HCT116 (cell line): Measurements from ENCODE around the gene FOXO3. TPM values are rescaled to one million over a fixed set of nuclear protein-coding genes. Genes with fewer than 3 reads are reported as not detected.

ENCODE experiments used
- ATAC-seq: fragments of 200-7000 bp; cut with Tn5 transposase; 2 replicates; pipeline ENCODE4 v1.9.1; 2020; ENCODE audit warnings: mild to moderate bottlenecking, moderate library complexity
- BruUV-seq: library from RNA; stranded (reverse); fragments of 400-500 nt; replicated peaks from 2 replicates; lab custom pipeline; 2021; lab: Mats Ljungman, UMichigan
- CTCF ChIA-PET: fragments of 300-600 bp; sonication (Branson Sonifier 250); formaldehyde crosslinking; loops from one replicate; lab custom pipeline; 2021; ENCODE audit warnings: antibody characterized with exemption; lab: Charles Lee
- POLR2A ChIA-PET: fragments of 300-600, 350-600 bp; sonication (Branson Sonifier 250); formaldehyde crosslinking; loops from one replicate; lab custom pipeline; 2021; ENCODE audit warnings: antibody characterized with exemption; lab: Charles Lee
- RAD21 ChIA-PET, 2 experiments: fragments of 300-600 bp; sonication (Branson Sonifier 250); formaldehyde crosslinking; loops; one replicate each; lab custom pipeline; 2023; ENCODE audit warnings: low total read pairs in 2 of 2; ENCODE audit not compliant: uncharacterized antibody in 2 of 2, unreplicated experiment in 2 of 2, low non-redundant PET in 1 of 2; lab: Charles Lee
- DNase-seq: peaks from one replicate; pipeline ENCODE4 v3.0.0-alpha.2; 2010; ENCODE audit warnings: low read depth, low spot score
- H2AFZ ChIP-seq: fragments of 200-600 bp; shearing (Covaris generic), sonication (generic); 2 replicates; pipeline ENCODE4 v1.6.1; 2017; ENCODE audit warnings: low read depth, mixed run types, mixed read lengths, antibody characterized with exemption, low read length; ENCODE audit not compliant: poor library complexity, severe bottlenecking
- H3K27ac ChIP-seq: 2 replicates; pipeline ENCODE4 v1.5.1; 2012; ENCODE audit warnings: low read depth, low read length
- H3K27me3 ChIP-seq: fragments of 200-600 bp; sonication (generic); 2 replicates; pipeline ENCODE4 v1.6.1; 2016; ENCODE audit warnings: mixed run types, low read length, mixed read lengths; ENCODE audit not compliant: insufficient read depth
- H3K36me3 ChIP-seq, 2 experiments: fragments of 200-500 bp in 1 of 2; fragments of 200-600 bp in 1 of 2; sonication (Bioruptor generic) in 1 of 2; sonication (generic) in 1 of 2; 2 replicates each; pipeline versions ENCODE4 v1.5.1 to v1.6.1; 2014 to 2016; ENCODE audit warnings: low read length in 2 of 2, inconsistent platforms in 1 of 2, mixed read lengths in 1 of 2, mixed run types in 1 of 2; ENCODE audit not compliant: insufficient read depth in 2 of 2, control insufficient read depth in 1 of 2
- H3K4me1 ChIP-seq, 2 experiments: fragments of 200-600 bp in 1 of 2; sonication (generic) in 1 of 2; 2 replicates each; pipeline versions ENCODE4 v1.5.1 to v1.6.1; 2012 to 2017; ENCODE audit warnings: low read length in 2 of 2, inconsistent platforms in 1 of 2, mild to moderate bottlenecking in 1 of 2, mixed read lengths in 1 of 2, mixed run types in 1 of 2, moderate library complexity in 1 of 2; ENCODE audit not compliant: insufficient read depth in 2 of 2, control insufficient read depth in 1 of 2
- H3K4me2 ChIP-seq: fragments of 200-600 bp; sonication (generic); 2 replicates; pipeline ENCODE4 v1.6.1; 2017; ENCODE audit warnings: mixed run types, low read length, mixed read lengths
- H3K4me3 ChIP-seq, 2 experiments: fragments of 200-600 bp in 1 of 2; sonication (generic) in 1 of 2; replicated peaks in 1 of 2; 2 replicates each; pipeline ENCODE4 v1.5.1; 2011 to 2016; ENCODE audit warnings: low read length in 2 of 2, control low read depth in 1 of 2, low read depth in 1 of 2, mild to moderate bottlenecking in 1 of 2, mixed read lengths in 1 of 2, mixed run types in 1 of 2
- H3K79me2 ChIP-seq: fragments of 200-600 bp; sonication (generic); 2 replicates; pipeline ENCODE4 v1.6.1; 2017; ENCODE audit warnings: mild to moderate bottlenecking, mixed run types, low read length, moderate library complexity, mixed read lengths; ENCODE audit not compliant: insufficient read depth
- H3K9ac ChIP-seq: fragments of 200-600 bp; sonication (generic); 2 replicates; pipeline ENCODE4 v1.6.1; 2016; ENCODE audit warnings: low read length, mixed read lengths
- H3K9me2 ChIP-seq: fragments of 200-600 bp; sonication (generic), shearing (Covaris generic); 2 replicates; pipeline ENCODE4 v1.6.1; 2017; ENCODE audit warnings: mixed run types, mild to moderate bottlenecking, moderate library complexity; ENCODE audit not compliant: insufficient read depth
- H3K9me3 ChIP-seq, 2 experiments: fragments of 200-500 bp in 1 of 2; fragments of 200-600 bp in 1 of 2; sonication (Bioruptor generic) in 1 of 2; sonication (generic) in 1 of 2; 2 replicates each; pipeline ENCODE4 v1.6.1; 2014 to 2017; ENCODE audit warnings: low read length in 2 of 2, mixed read lengths in 2 of 2, inconsistent platforms in 1 of 2, low read depth in 1 of 2, mild to moderate bottlenecking in 1 of 2, mixed run types in 1 of 2, moderate library complexity in 1 of 2; ENCODE audit not compliant: control insufficient read depth in 1 of 2, insufficient read depth in 1 of 2
- H4K20me1 ChIP-seq: fragments of 200-600 bp; sonication (generic), shearing (Covaris generic); 2 replicates; pipeline ENCODE4 v1.6.1; 2017; ENCODE audit warnings: mixed run types, mild to moderate bottlenecking, moderate library complexity; ENCODE audit not compliant: insufficient read depth
- CEBPB ChIP-seq: IDR thresholded peaks from 2 replicates; pipeline ENCODE4 v1.6.1; 2012; ENCODE audit warnings: low read depth
- CTCF ChIP-seq, 3 experiments: fragments of 200-600 bp in 1 of 3; sonication (generic) in 1 of 3; IDR thresholded peaks in 2 of 3; conservative IDR thresholded peaks in 1 of 3; 2 replicates each; pipeline ENCODE4 v1.5.1; 2012 to 2017; ENCODE audit warnings: low read depth in 2 of 3, low read length in 2 of 3, antibody characterized with exemption in 1 of 3, borderline replicate concordance in 1 of 3, control low read depth in 1 of 3, mild to moderate bottlenecking in 1 of 3, mixed read lengths in 1 of 3, mixed run types in 1 of 3, moderate library complexity in 1 of 3; ENCODE audit not compliant: insufficient read depth in 1 of 3
- EZH2 ChIP-seq: fragments of 200-600 bp; sonication (generic); IDR thresholded peaks from 2 replicates; pipeline ENCODE4 v1.6.1; 2017; ENCODE audit warnings: antibody characterized with exemption, mixed run types
- EZH2phosphoT487 ChIP-seq: fragments of 200-600 bp; IDR thresholded peaks from 2 replicates; pipeline ENCODE4 v1.6.1; 2018; ENCODE audit warnings: antibody characterized with exemption, borderline replicate concordance
- JUND ChIP-seq: IDR thresholded peaks from 2 replicates; pipeline ENCODE4 v1.6.1; 2012
- POLR2A ChIP-seq: IDR thresholded peaks from 2 replicates; pipeline ENCODE4 v1.7.0; 2011; ENCODE audit warnings: borderline replicate concordance; ENCODE audit not compliant: insufficient read depth, insufficient read length; ENCODE audit errors: extremely low read depth
- POLR2AphosphoS5 ChIP-seq: IDR thresholded peaks from 2 replicates; pipeline ENCODE4 v1.6.1; 2011; ENCODE audit warnings: mild to moderate bottlenecking, low read depth, low read length, moderate library complexity
- REST ChIP-seq: IDR thresholded peaks from 2 replicates; pipeline ENCODE4 v1.6.1; 2012; ENCODE audit warnings: low read depth
- SIN3A ChIP-seq: IDR thresholded peaks from 2 replicates; pipeline ENCODE4 v1.6.1; 2012; ENCODE audit warnings: low read depth
- SRF ChIP-seq: IDR thresholded peaks from 2 replicates; pipeline ENCODE4 v1.6.1; 2012; ENCODE audit warnings: low read depth
- ZNF274 ChIP-seq: fragments of 200-500 bp; sonication (Bioruptor generic); IDR thresholded peaks from 2 replicates; pipeline ENCODE4 v1.6.1; 2014; ENCODE audit warnings: mild to moderate bottlenecking, low read depth, low read length, inconsistent platforms
- intact Hi-C: fragments of 100-400 bp; cut with micrococcal nuclease; formaldehyde crosslinking; loops from 2 replicates; pipeline ENCODE4 v1.10.0; 2022
- total RNA-seq: library from RNA; stranded (reverse); gene quantifications from one replicate; pipeline ENCODE4 v1.2.1, GENCODE V29; 2021; ENCODE audit not compliant: unreplicated experiment
- TF ChIP-seq, protein P1 (sequence below): IDR thresholded peaks from 2 replicates; pipeline ENCODE4 v1.6.1; 2012

The FOXO3 gene
- total RNA-seq, 1 experiment from 2014 or later: 40.0 TPM

- ChIA-PET RAD21 (no interaction called here), CTCF (no interaction called here), POLR2A (no interaction called here)
- H3K4me3 ChIP-seq: no peak overlapping the region
- no TSS peak for BruUV-seq
- intact Hi-C loops: no loop called here
- no peak for ATAC-seq
- H3K4me2 ChIP-seq: no peak overlapping the region
- no peak overlapping the region for H3K9ac ChIP-seq
- H3K9me2 ChIP-seq: no peaks in the 10 kb centered on the region
- no peak overlapping the region for H3K27ac ChIP-seq
- H3K4me1 ChIP-seq: no peaks in the 10 kb centered on the region
- no peaks in the 10 kb centered on the region for H3K9me3 ChIP-seq
- TF ChIP-seq, protein P1, sequence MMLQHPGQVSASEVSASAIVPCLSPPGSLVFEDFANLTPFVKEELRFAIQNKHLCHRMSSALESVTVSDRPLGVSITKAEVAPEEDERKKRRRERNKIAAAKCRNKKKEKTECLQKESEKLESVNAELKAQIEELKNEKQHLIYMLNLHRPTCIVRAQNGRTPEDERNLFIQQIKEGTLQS: no peak
- TF ChIP-seq EZH2phosphoT487 (no peak), CEBPB (no peak), CTCF (IDR thresholded peaks at IDR 0.05 in 2 of 3, conservative IDR thresholded peaks at IDR 0.05 in 1 of 3; ENCODE audit: borderline replicate concordance in 1 of 3, insufficient read depth in 1 of 3, low read depth in 2 of 3, low read length in 2 of 3) (no peak), ZNF274 (no peak), POLR2AphosphoS5 (no peak), EZH2 (no peak), SRF (no peak), REST (no peak), JUND (no peak), POLR2A (no peak), SIN3A (no peak)
- H4K20me1 ChIP-seq: no peaks in the 10 kb centered on the region; the same call in 1 of the 2 replicates
- peaks cover 51% of the 10 kb centered on the region for H3K79me2 ChIP-seq
- H2AFZ ChIP-seq: no peak overlapping the region
- H3K36me3 ChIP-seq: no peaks in the 10 kb centered on the region
- no peaks in the 10 kb centered on the region for H3K27me3 ChIP-seq
- no peak for DNase-seq
Observed at GRCh38 chr6:108648191-108648590, 87.5 kb downstream of the FOXO3 start.
